MM.1S (cell line): ENCODE measurements around the gene QRSL1.

Source experiments
- CTCF ChIP-seq: fragments of 300-600 bp; sonication (generic); IDR thresholded peaks from 2 replicates; pipeline ENCODE4 v1.5.1; 2016; ENCODE audit warnings: antibody characterized with exemption, low read length, mixed read lengths
- EZH2 ChIP-seq: fragments of 300-600 bp; sonication (generic); optimal IDR thresholded peaks from 2 replicates; pipeline ENCODE3; 2017; ENCODE audit warnings: low read depth, mild to moderate bottlenecking, antibody characterized with exemption, low read length, mixed read lengths
- EZH2phosphoT487 ChIP-seq: fragments of 300-600 bp; sonication (generic); IDR thresholded peaks from 2 replicates; pipeline ENCODE4 v1.6.1; 2018; ENCODE audit warnings: antibody characterized with exemption, low read length

GRCh38 chr6:106716966-106717365 lies 87.6 kb downstream of the QRSL1 start:
- TF ChIP-seq CTCF (no peak), EZH2 (no peak), EZH2phosphoT487 (no peak)
